CD4-positive, alpha-beta T cell treated with Interleukin-6 for 4 hours (primary cell): ENCODE data around the gene GAL3ST3.
"Not testable (repeated sequence)": the region's sequence is repeated elsewhere in the genome, so short reads cannot be mapped to it uniquely, and the experiment has no call there.

Source experiments
- DNase-seq: peaks from one replicate; pipeline ENCODE4 v3.0.0-alpha.2; 2020; ENCODE audit warnings: mixed read lengths

GAL3ST3 gene

DNA sequence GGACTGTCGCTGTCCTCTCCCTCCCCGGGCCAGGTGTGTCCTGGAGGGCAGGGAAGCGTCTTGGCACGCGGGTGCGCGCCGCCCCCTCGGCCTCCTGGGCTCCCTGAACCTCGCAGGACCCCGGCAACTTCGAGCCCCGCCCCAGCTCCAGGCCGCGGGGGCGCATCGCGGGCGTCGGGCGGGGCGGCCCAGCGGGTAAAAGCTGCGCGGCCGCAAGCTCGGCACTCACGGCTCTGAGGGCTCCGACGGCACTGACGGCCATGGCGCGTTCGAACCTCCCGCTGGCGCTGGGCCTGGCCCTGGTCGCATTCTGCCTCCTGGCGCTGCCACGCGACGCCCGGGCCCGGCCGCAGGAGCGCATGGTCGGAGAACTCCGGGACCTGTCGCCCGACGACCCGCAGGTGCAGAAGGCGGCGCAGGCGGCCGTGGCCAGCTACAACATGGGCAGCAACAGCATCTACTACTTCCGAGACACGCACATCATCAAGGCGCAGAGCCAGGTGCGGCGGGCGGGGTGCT, 37.1 kb downstream of the GAL3ST3 start, which contains the start of gene CST6:
Gene CST6 (plus strand): TSS at position 224 of the 519 bp plus-strand sequence. CDS start 37 bp downstream, at position 261.
- DNase-seq = no peak

DNA sequence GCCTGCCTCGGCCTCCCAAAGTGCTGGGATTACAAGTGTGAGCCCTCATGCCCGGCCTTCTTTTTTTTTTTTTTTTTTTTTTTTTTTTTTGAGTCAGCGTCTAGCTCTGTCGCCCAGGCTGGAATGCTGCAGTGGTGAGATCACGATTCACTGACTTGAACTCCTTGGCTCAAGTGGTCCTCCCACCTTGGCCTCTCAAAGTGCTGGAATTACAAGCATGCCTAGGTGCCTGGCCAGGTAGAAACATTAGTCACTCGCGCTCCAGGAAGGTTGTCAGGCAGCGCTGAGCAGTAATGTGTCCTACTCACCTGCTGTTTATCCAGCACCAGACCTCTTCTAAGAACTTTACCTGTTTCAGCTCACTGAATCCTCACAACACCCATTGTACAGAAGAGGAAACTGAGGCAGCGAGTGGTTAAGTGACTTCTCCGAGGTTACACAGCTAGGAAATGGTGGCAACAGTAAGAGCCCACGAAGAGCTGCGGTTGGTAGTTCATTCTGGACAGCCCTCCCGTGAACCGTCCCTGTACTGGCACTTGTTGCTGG, 37.6 kb downstream of the GAL3ST3 start:
- no peak for DNase-seq

DNA sequence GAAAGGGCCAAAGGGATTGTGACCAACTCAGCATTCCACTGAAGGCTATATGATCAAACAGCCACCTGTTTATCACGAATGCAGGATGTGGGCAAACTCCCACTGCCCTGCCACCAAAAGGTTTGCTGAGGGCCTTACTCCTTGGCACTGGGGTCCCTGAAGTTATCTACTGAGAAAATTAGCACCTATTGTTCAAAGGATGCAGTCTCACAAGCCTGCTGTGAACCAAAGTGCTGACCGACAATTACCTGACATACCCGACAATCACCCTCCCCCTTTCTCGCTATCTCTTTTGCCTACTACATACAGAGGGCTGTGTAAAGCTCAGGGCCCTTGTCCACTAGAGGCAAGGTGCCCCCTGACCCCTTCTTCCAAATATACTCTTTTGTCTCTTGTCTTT, 38.9 kb downstream of the GAL3ST3 start:
- not testable (repeated sequence) for DNase-seq

DNA sequence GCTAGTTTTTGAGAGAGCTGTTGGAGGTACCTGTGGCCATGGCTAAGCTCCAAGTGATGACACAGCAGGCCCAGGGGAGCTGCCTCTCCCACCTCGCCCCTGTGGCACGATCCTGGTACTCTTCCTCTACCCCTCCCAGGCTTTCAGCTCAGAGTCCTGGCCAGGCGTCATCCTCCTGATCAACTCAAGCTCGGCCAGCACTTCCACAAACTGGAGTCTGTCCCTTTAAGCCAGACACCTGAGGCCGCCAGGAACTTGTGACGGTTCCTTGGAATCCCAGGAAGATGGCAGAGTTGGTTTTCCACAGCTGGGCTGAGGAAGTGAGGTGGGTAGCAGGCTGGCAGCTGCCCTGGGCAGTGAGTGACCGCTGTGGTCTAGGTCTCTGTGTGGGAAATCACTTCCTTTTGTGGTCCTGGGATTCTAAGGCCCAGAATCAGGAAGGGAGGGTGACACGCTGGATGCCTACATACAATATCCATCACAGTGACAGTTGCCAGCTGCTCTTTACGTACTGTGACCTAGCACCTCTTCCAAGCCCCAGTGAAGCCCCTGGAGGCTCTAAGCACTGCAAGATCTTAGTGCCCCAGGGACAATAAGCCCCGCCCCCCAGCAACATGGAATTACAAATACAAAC, 40.4 kb downstream of the GAL3ST3 start:
- no peak for DNase-seq

DNA sequence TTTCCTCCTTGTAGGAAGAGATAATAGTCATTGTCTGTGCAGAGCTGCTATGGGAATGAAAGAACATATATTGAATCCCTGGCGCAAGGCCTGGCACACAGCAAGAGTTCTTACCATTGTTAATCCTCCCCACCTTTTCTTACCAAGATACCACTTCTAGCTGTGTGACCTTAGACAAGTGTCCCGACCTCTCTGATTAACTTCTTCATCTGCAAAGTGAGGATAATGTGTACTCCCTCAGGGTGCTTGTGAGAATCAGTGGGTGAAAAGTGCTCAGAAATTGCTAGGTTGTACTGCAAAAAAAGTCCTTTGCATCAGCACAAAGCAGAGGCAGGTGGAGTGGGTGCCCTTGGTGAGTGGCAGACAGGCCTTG, 40.9 kb downstream of the GAL3ST3 start:
- no peak for DNase-seq

DNA sequence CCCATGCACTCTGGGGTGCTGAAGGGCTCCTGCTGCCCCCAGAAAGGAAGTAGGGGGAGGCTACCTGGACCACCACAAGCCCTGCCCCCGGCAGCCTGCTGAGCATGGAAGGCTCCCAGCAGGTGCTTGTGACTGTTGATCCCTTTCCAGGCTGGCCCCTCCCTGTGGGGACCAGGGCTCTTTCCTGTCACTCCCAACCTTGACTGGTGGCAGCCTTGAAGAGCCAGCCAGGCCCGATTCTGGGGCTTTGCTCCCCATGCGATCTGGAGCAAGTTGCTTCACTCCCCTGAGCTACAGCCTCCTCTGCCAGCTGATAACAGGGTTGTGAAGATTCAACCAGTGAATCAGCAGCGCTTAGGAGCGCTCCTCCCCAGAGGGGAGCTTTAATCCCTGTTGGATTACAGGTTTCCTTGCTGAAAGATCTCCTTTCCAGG, 41.7 kb downstream of the GAL3ST3 start:
- no peak for DNase-seq

- DNase-seq = no peak
These were observed 42.1 kb downstream of the GAL3ST3 start for GRCh38 chr11:66006891-66007176.

- DNase-seq = no peak
These were observed 42.6 kb downstream of the GAL3ST3 start for GRCh38 chr11:66006134-66006890.

DNA sequence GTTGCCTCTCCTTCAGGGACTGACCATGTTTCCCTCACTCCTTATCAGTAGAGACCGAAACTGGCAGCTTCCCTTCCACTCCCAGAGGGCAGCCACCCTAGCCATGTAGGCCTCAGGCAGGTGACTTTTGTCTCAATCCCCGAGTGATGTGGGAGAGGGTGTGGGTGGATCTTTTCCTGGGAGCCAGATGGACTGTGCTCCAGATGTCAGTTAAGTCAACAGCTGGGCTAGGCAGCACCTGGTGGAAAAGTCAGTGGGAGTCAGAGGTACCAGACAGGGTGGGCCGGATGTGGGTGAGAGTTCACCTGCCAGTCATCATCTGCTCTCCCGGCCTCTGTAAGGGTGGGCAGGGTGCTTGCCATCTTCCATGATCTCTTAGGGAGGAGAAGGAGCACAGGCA, 44.8 kb downstream of the GAL3ST3 start:
- no peak for DNase-seq

DNA sequence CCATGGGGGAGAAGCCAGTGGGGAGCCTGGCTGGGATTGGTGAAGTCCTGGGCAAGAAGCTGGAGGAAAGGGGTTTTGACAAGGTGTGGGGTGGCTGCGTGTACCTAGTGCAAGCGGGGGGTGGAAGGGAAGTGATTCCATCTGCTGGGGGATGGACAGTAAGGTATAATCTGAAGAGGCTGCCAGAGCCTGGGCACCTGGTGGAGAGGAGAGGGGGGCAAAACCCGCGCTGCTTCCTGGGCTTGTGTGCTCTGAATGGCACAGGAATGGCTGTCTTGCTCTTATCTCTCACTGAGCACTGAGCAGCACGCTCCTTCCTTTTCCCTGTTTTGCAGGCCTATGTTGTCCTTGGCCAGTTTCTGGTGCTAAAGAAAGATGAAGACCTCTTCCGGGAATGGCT, 45.7 kb downstream of the GAL3ST3 start:
- DNase-seq = no peak

DNA sequence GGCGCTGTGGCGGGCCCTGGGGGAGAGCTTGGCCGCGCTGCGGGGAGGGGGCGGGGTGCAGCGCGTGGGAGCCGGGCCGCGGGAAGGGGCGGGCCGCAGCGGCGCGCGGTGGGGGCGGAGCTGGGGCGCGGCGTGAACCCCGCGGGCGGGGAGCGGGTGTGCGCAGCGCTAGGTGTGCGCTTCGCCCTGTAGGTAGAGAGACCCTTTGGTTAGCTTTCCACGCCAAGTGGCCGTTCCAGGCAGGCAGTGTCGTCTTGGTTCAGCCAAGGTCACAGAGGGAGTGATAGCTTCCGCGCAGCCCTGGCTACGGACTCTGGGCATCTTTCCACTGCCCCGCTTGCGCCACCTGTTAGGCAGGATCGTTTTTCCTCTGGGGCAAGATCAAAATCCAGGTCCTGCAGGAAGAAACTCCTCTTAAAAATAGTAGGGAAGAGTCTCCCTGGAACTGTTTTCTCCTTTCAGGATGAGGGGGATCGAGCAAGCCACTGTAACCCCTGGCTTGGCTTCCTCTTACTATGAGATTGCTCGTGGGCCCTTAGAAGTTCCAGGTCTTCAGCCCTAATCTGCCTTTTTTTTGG, 46.2 kb downstream of the GAL3ST3 start:
- DNase-seq = peak; percentile 78

GRCh38 chr11:66001942-66002647, 46.9 kb downstream of the GAL3ST3 start, which contains the start of the genes BANF1 and EIF1AD:
TSS of gene BANF1 (plus strand) at chr11:66002503. CDS start at chr11:66003251, 748 bp downstream.
TSS of gene EIF1AD (minus strand) at chr11:66002157. CDS start at chr11:66000389, 1,768 bp downstream.
- DNase-seq = peak; percentile 91

DNA sequence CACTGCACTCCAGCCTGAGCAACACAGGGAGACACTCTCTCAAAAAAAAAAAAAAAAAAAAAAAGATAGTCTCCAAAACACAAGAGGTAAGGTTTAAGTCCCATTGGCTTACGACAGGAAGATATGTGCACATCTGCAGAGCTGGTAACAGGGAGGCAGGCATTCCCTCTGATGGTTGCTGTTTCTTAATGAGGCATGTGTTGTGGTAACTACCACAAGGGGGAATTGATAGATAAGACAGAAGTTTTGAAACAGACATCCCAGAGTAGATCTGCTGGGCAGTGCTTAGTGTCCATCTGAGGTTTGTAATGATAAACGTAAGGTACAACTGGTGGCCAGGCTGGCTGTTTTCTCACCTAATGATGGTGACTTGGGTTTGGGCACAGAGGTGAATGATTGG, 51.7 kb downstream of the GAL3ST3 start:
- DNase-seq = no peak

- DNase-seq = no peak
These were observed 56.9 kb downstream of the GAL3ST3 start for GRCh38 chr11:65992056-65992455.
